ENCODE results near the gene BNC1. TPM values are rescaled to one million over a fixed set of nuclear protein-coding genes. Genes with fewer than 3 reads are reported as not detected.

Gene BNC1
- total RNA-seq, 4 donors from 2014 or later, result not detected

GRCh38 chr15:83320844-83321243 lies 36.4 kb upstream of the BNC1 start:
- no peaks in the 10 kb centered on the region for H3K9me3 ChIP-seq
- H3K27me3 ChIP-seq, result no peaks in the 10 kb centered on the region
- no peak for TF ChIP-seq POLR2A (IDR thresholded peaks at IDR 0.05)
- no peak for TF ChIP-seq CTCF (IDR thresholded peaks at IDR 0.05)
- no peak overlapping the region for H3K4me3 ChIP-seq
- H3K4me1 ChIP-seq, result no peaks in the 10 kb centered on the region
- no peaks in the 10 kb centered on the region for H3K36me3 ChIP-seq
- no peak for DNase-seq
- H3K27ac ChIP-seq, result no peak overlapping the region

- Histone ChIP-seq H3K4me1 (no peaks in the 10 kb centered on the region), H3K4me3 (no peak overlapping the region), H3K27ac (no peak overlapping the region), H3K27me3 (no peaks in the 10 kb centered on the region), H3K36me3 (no peaks in the 10 kb centered on the region), H3K9me3 (no peaks in the 10 kb centered on the region)
- no peak for DNase-seq
- TF ChIP-seq POLR2A (IDR thresholded peaks at IDR 0.05) (no peak), CTCF (IDR thresholded peaks at IDR 0.05) (no peak)
Observed at GRCh38 chr15:83320404-83320803, 35.9 kb upstream of the BNC1 start.

- H3K4me3 ChIP-seq, result no peak overlapping the region
- H3K4me1 ChIP-seq, result no peaks in the 10 kb centered on the region
- no peak for DNase-seq
- H3K27ac ChIP-seq, result no peak overlapping the region
- H3K36me3 ChIP-seq, result no peaks in the 10 kb centered on the region
- TF ChIP-seq POLR2A (IDR thresholded peaks at IDR 0.05), result no peak
- TF ChIP-seq CTCF (IDR thresholded peaks at IDR 0.05), result no peak
- H3K27me3 ChIP-seq, result no peaks in the 10 kb centered on the region
- H3K9me3 ChIP-seq, result no peaks in the 10 kb centered on the region
Observed at GRCh38 chr15:83319771-83320170, 35.3 kb upstream of the BNC1 start.

GRCh38 chr15:83318861-83319415 lies 34.5 kb upstream of the BNC1 start:
- H3K4me1 ChIP-seq, result no peaks in the 10 kb centered on the region
- H3K9me3 ChIP-seq, result no peaks in the 10 kb centered on the region
- no peak overlapping the region for H3K4me3 ChIP-seq
- TF ChIP-seq CTCF (IDR thresholded peaks at IDR 0.05), result no peak
- no peak for TF ChIP-seq POLR2A (IDR thresholded peaks at IDR 0.05)
- H3K27ac ChIP-seq, result no peak overlapping the region
- H3K27me3 ChIP-seq, result no peaks in the 10 kb centered on the region
- H3K36me3 ChIP-seq, result no peaks in the 10 kb centered on the region
- DNase-seq, result no peak

GRCh38 chr15:83318036-83318435 lies 33.6 kb upstream of the BNC1 start:
- Histone ChIP-seq H3K27ac (no peak overlapping the region), H3K27me3 (no peaks in the 10 kb centered on the region), H3K36me3 (no peaks in the 10 kb centered on the region), H3K9me3 (no peaks in the 10 kb centered on the region), H3K4me1 (no peaks in the 10 kb centered on the region), H3K4me3 (no peak overlapping the region)
- no peak for DNase-seq
- TF ChIP-seq CTCF (IDR thresholded peaks at IDR 0.05) (no peak), POLR2A (IDR thresholded peaks at IDR 0.05) (no peak)

- Histone ChIP-seq H3K4me3 (no peak overlapping the region), H3K9me3 (no peaks in the 10 kb centered on the region), H3K27ac (no peak overlapping the region), H3K4me1 (no peaks in the 10 kb centered on the region), H3K36me3 (no peaks in the 10 kb centered on the region), H3K27me3 (no peaks in the 10 kb centered on the region)
- no peak for TF ChIP-seq CTCF (IDR thresholded peaks at IDR 0.05)
- DNase-seq, result no peak
Observed at GRCh38 chr15:83312071-83312470, 27.6 kb upstream of the BNC1 start.
